K562 (cell line): ENCODE data around the gene SSTR5.

Experiments used
- ATF7 ChIP-seq: fragments of 450-650 bp; IDR thresholded peaks from 2 replicates; pipeline ENCODE4 v1.7.1; 2014; ENCODE audit warnings: mild to moderate bottlenecking, moderate library complexity
- CC2D1A ChIP-seq: fragments of 450-650 bp; IDR thresholded peaks from 2 replicates; pipeline ENCODE4 v1.6.1; 2017; ENCODE audit warnings: mild to moderate bottlenecking
- EZH2 ChIP-seq: IDR thresholded peaks from 2 replicates; pipeline ENCODE4 v1.6.1; 2012; ENCODE audit warnings: low read depth, mild to moderate bottlenecking, inconsistent platforms, low read length, borderline replicate concordance
- GABPA ChIP-seq: fragments of 200-800 bp; sonication (Bioruptor generic); conservative IDR thresholded peaks from 2 replicates; pipeline ENCODE4 v1.6.1; 2016; ENCODE audit warnings: low read depth, missing genetic modification characterization, missing compliant biosample characterization
- GTF2E2 ChIP-seq: fragments of 200-800 bp; sonication (Bioruptor generic); IDR thresholded peaks from 2 replicates; pipeline ENCODE4 v1.6.1; 2016; ENCODE audit warnings: missing genetic modification characterization, missing compliant biosample characterization
- MYC ChIP-seq, 2 experiments: fragments of 250-450 bp in 1 of 2; sonication (Bioruptor Pico) in 1 of 2; IDR thresholded peaks; 2 replicates each; pipeline versions ENCODE4 v1.5.1 to v1.6.1; 2012 to 2021; ENCODE audit warnings: low read depth in 2 of 2, borderline replicate concordance in 1 of 2, improper control_type of control experiment in 1 of 2, low read length in 1 of 2, mild to moderate bottlenecking in 1 of 2, moderate library complexity in 1 of 2
- TBP ChIP-seq: optimal IDR thresholded peaks from 2 replicates; pipeline ENCODE3; 2011; ENCODE audit warnings: low read depth, low read length, improper control_type of control experiment
- TSHZ1 ChIP-seq: fragments of 250-450 bp; sonication (Bioruptor Pico); IDR thresholded peaks from 2 replicates; pipeline ENCODE4 v1.4.0; 2020; ENCODE audit warnings: mild to moderate bottlenecking, moderate library complexity
- ZNF384 ChIP-seq: IDR thresholded peaks from 2 replicates; pipeline ENCODE4 v1.6.1; 2012; ENCODE audit warnings: low read depth, low read length, improper control_type of control experiment
- TF ChIP-seq, protein P1 (sequence below): sonication (generic); formaldehyde crosslinking; IDR thresholded peaks from 2 replicates; pipeline ENCODE4 v1.9.0; 2022; ENCODE audit warnings: mild to moderate bottlenecking, missing genetic modification reagents
- TF ChIP-seq, protein P2 (sequence below), 3 experiments: IDR thresholded peaks in 2 of 3; conservative IDR thresholded peaks in 1 of 3; 2 replicates each; pipeline ENCODE4 v1.5.1; 2011 to 2012; ENCODE audit warnings: low read length in 3 of 3, mild to moderate bottlenecking in 3 of 3, control low read depth in 2 of 3, improper control_type of control experiment in 1 of 3, inconsistent platforms in 1 of 3, low read depth in 1 of 3, mixed read lengths in 1 of 3, moderate library complexity in 1 of 3; ENCODE audit not compliant: insufficient read depth in 2 of 3
- TF ChIP-seq, protein P3 (sequence below): IDR thresholded peaks from 2 replicates; pipeline ENCODE4 v1.6.1; 2016; ENCODE audit warnings: missing genetic modification characterization, missing compliant biosample characterization

- TF ChIP-seq TBP (no peak), GTF2E2 (no peak), GABPA (tag) (no peak), CC2D1A (no peak), TSHZ1 (no peak), ATF7 (no peak), EZH2 (no peak), MYC (IDR thresholded peaks at IDR 0.05; ENCODE audit: low read depth, low read length) (no peak), MYC (CRISPR knock-in tag; IDR thresholded peaks at IDR 0.05; ENCODE audit: borderline replicate concordance, low read depth) (no peak), ZNF384 (no peak)
- TF ChIP-seq, protein P1, sequence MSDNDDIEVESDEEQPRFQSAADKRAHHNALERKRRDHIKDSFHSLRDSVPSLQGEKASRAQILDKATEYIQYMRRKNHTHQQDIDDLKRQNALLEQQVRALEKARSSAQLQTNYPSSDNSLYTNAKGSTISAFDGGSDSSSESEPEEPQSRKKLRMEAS = no peak
- TF ChIP-seq, protein P2, sequence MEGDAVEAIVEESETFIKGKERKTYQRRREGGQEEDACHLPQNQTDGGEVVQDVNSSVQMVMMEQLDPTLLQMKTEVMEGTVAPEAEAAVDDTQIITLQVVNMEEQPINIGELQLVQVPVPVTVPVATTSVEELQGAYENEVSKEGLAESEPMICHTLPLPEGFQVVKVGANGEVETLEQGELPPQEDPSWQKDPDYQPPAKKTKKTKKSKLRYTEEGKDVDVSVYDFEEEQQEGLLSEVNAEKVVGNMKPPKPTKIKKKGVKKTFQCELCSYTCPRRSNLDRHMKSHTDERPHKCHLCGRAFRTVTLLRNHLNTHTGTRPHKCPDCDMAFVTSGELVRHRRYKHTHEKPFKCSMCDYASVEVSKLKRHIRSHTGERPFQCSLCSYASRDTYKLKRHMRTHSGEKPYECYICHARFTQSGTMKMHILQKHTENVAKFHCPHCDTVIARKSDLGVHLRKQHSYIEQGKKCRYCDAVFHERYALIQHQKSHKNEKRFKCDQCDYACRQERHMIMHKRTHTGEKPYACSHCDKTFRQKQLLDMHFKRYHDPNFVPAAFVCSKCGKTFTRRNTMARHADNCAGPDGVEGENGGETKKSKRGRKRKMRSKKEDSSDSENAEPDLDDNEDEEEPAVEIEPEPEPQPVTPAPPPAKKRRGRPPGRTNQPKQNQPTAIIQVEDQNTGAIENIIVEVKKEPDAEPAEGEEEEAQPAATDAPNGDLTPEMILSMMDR (IDR thresholded peaks at IDR 0.05 in 2 of 3, conservative IDR thresholded peaks at IDR 0.05 in 1 of 3; ENCODE audit: insufficient read depth in 2 of 3, low read depth in 1 of 3, low read length in 3 of 3) = no peak
- TF ChIP-seq, protein P3, sequence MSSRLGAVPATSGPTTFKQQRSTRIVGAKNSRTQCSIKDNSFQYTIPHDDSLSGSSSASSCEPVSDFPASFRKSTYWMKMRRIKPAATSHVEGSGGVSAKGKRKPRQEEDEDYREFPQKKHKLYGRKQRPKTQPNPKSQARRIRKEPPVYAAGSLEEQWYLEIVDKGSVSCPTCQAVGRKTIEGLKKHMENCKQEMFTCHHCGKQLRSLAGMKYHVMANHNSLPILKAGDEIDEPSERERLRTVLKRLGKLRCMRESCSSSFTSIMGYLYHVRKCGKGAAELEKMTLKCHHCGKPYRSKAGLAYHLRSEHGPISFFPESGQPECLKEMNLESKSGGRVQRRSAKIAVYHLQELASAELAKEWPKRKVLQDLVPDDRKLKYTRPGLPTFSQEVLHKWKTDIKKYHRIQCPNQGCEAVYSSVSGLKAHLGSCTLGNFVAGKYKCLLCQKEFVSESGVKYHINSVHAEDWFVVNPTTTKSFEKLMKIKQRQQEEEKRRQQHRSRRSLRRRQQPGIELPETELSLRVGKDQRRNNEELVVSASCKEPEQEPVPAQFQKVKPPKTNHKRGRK (tag) = no peak
These were observed 4.4 kb downstream of the SSTR5 start for GRCh38 chr16:1076801-1077576.
